ENCODE results near the gene CDC37.
A peak's percentile ranks its signal among the peaks of the same experiment; 100 is the strongest.
"Not testable (repeated sequence)": the region's sequence is repeated elsewhere in the genome, so short reads cannot be mapped to it uniquely, and the experiment has no call there.

CDC37 gene

GRCh38 chr19:10393137-10393536 is 10.2 kb downstream of the CDC37 start:
- no peak for DNase-seq

GRCh38 chr19:10392120-10392519 is 11.2 kb downstream of the CDC37 start:
- no peak for DNase-seq

GRCh38 chr19:10390652-10391286 is 12.6 kb downstream of the CDC37 start:
- DNase-seq = peak; percentile 1

DNA sequence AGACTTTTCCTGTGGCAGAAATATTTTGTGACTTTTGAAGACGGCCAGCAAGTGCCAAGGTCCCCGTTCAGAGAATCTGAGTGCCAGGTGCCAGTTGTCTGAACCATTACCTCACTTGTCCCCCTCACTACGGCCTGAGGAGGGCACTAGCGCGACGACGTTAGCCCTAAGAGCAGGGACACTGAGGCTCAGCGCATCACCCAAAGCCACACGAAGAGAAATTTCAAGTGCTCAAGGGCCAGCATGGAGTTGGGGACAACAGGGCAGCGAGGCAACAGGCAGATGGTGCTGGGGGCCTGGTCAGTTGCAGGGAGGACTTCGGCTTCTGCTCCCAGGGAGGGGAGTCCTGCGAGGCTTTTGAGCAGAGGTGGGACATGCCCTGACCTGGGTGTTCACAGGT is 13.5 kb downstream of the CDC37 start:
- DNase-seq = no peak

DNA sequence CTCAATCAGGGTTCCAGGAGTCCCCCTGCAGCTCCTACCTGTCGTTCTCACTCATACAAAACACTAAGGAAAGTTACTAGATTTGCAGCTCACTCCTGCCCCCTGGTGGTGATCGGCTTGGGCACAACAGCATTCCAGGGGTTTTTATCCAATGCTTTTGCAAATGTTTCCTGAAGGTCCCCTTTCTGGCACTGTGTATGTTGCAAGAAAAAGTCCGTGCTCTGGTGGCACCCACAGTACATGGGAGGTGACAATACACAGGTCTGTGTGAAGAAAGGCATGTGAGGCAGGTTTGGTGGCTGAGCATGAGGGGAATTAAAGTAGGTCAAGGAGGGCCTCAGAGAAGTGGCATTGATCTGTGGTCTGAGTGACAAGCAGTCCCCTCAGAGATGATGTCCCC is 14.4 kb downstream of the CDC37 start:
- DNase-seq = peak; percentile 30

GRCh38 chr19:10384580-10384979 is 18.8 kb downstream of the CDC37 start:
- DNase-seq = no peak

GRCh38 chr19:10383223-10383499 is 20.2 kb downstream of the CDC37 start:
- DNase-seq = not testable (repeated sequence)

DNA sequence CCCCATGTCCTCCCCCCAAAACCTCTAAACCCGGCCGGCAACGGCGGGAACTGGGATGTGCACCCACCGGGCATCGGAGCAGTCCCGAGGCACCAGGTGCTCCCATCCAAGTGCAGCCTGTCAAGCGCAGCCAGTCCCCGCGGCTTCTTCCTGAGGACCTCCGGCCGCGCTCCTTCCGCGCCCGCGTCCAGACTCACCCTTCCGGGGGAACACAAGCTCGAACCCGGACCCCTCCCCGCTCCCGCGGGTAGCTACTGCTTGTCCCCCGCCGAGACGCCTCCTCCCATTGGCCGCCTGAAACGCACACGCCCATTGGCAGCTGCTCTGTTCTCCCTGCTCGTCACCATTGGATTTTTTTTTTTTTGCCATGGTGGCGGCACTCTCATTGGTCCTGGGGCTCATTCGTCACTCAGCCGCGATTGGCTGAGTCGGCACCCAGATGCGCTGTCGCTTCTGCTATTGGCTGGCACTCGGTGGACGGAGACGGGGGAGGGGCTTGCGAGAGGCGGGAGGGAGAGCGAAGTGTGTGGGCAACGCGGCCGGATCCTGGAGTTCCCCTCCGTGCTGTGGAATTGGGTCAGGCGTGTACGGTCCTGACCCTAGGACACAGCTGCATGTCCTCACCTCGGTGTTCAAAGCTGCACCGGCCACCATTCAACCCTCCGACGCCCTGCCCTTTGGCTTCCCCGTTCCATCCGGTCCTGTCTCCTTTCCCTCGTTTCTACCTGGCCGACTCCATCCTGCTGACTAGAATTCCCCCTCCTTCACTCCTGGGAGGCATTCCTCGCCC is 22.8 kb downstream of the CDC37 start, which contains the start of gene TYK2:
TSS of gene TYK2 (minus strand) at position 260 of the 790 bp plus-strand sequence. CDS start 2,166 bp downstream, outside the sequence.
- peak; percentile 89 for DNase-seq

- DNase-seq = no peak
Measured at GRCh38 chr19:10379880-10380312, 23.4 kb downstream of the CDC37 start.

GRCh38 chr19:10378124-10378523 is 25.2 kb downstream of the CDC37 start:
- no peak for DNase-seq

GRCh38 chr19:10377140-10377640 is 26.2 kb downstream of the CDC37 start:
- not testable (repeated sequence) for DNase-seq

- no peak for DNase-seq
Measured at GRCh38 chr19:10374931-10375330, 28.4 kb downstream of the CDC37 start.

DNA sequence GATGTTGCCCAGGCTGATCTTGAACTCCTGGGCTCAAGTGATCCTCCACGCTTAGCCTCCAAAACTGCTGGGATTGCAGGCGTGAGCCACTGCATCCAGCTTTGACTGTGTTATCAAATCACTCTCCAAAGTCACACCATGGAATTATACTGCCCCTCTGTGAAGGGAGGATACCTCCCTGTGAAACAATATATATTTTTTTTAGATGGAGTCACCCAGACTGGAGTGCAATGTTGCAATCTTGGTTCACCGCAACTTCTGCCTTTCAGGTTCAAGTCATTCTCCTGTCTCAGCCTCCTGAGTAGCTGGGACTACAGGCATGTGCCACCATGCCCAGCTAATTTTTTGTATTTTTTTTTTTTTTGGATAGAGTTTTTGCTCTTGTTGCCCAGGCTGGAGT is 30.7 kb downstream of the CDC37 start:
- DNase-seq = no peak

- no peak for DNase-seq
Measured at GRCh38 chr19:10368101-10368803, 35.1 kb downstream of the CDC37 start.

DNA sequence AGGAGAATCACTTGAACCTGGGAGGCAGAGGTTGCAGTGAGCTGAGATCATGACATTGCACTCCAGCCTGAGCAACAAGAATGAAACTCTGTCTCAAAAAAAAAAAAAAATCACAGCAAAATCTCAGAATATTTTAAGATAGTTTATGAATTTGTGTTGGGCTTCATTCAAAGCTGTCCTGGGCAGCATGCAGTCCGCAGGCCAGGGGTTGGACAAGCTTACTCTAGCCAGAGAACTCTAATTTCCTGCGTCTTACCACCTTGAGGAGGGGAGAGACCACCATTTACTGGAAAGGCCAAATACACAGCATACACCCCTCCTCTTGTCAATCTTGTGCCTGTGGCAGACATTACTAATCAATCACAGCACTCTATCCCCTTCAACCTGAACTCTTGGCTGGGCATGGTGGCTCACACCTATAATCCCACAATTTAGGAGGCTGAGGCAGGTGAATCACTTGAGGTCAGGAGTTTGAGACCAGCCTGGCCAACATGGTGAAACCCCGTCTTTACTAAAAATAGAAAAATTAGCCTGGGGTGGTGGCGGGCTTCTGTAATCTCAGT is 36.3 kb downstream of the CDC37 start:
- DNase-seq = not testable (repeated sequence)

DNA sequence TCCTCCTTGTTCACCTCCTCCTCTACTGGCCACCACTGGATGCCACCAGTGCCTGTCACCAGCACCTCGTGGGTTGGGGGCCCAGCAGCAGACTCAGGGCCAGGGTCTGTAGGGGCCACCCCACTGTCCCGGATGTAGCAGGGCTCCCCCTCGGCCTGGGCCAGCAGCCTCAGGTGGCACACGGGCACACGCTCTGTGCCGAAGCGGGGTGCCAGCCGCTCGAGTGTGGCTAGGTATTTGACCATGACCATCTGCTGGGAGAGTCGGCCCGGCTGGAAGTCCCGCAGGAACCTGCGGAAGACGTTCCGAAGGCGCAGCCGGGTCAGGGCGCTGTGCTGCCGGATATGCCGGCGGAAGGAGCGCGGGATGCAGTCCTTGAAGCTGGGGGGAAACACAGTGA is 37.8 kb downstream of the CDC37 start:
- no peak for DNase-seq

DNA sequence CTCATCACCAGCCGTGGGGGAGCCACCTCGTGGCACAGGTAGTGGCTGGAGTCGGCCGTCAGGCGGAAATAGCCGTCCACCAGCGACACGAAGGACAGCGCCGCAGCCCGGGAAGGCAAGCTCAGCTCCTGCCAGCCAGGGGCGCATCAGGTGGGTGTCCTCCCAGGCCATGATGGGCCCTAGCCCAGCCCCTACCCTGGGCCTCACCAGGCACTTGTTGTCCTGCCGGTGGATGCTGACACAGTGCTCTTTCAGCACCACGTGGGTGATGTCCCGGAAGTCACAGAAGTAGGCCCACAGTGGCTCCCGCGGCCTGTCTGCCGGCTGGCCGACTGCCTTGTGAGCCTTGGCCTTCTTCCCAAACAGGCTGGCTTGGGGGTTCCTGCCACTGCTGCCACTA is 38.7 kb downstream of the CDC37 start:
- DNase-seq = no peak

- no peak for DNase-seq
Measured at GRCh38 chr19:10363789-10364281, 39.5 kb downstream of the CDC37 start.

GRCh38 chr19:10362259-10362658 is 41.1 kb downstream of the CDC37 start:
- no peak for DNase-seq

- no peak for DNase-seq
Measured at GRCh38 chr19:10361569-10362011, 41.8 kb downstream of the CDC37 start.

GRCh38 chr19:10356431-10356830 is 46.9 kb downstream of the CDC37 start:
- DNase-seq = no peak

DNA sequence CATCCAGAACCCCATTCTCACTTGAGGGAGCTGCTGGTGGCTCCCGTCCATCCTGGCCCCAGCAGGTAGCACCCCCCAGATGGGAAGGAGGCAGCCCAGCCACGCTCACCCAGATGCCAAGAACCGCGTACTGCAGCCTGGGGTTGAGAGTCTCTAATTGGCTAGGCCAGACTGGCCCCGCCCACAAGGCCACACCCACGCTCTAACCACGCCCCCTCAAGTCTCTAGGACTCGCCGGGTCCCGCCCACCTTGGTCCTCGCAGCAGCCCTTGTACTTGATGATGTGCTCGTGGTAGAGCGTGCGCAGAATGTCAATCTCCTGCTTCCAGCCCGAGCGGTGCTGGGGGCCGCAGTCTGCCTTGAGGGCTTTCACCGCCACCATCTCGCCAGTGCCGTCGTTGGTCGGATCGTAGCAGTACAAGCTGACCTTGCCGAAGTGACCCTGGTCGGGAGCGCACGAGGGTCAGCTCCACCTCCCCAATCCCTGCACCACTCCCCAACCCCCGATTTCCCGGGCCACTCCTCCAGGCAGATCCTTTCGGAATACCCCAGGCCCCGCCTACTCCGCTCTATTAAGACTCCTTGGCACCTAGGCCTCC is 49.5 kb downstream of the CDC37 start:
- peak; percentile 28 for DNase-seq
